Endodermal cell (in vitro differentiated cells): ENCODE results near the gene B4GALT5. TPM values are rescaled to one million over a fixed set of nuclear protein-coding genes. Genes with fewer than 3 reads are reported as not detected.
A peak's percentile ranks its signal among the peaks of the same experiment; 100 is the strongest.
"Not testable (repeated sequence)": the region's sequence is repeated elsewhere in the genome, so short reads cannot be mapped to it uniquely, and the experiment has no call there.

Experiments used
- DNase-seq: peaks from one replicate; pipeline ENCODE4 v3.0.0-alpha.2; 2017
- H3K27ac ChIP-seq: 2 replicates; pipeline ENCODE4 v1.5.1; 2013; ENCODE audit warnings: mild to moderate bottlenecking, low read depth, low read length, moderate library complexity
- H3K27me3 ChIP-seq: 2 replicates; pipeline ENCODE4 v1.6.1; 2013; ENCODE audit warnings: mild to moderate bottlenecking, low read length, moderate library complexity; ENCODE audit not compliant: insufficient read depth, control insufficient read depth, poor library complexity, severe bottlenecking
- H3K36me3 ChIP-seq: 2 replicates; pipeline ENCODE4 v1.7.0; 2013; ENCODE audit warnings: mild to moderate bottlenecking, low read length, moderate library complexity; ENCODE audit not compliant: control insufficient read depth, insufficient read depth
- H3K4me1 ChIP-seq: one replicate; pipeline ENCODE4 v1.7.0; 2013; ENCODE audit warnings: low read length; ENCODE audit not compliant: control insufficient read depth, insufficient read depth
- H3K4me3 ChIP-seq: 2 replicates; pipeline ENCODE4 v1.5.1; 2013; ENCODE audit warnings: mild to moderate bottlenecking, low read length, moderate library complexity
- H3K9ac ChIP-seq: 2 replicates; pipeline ENCODE4 v1.6.1; 2013; ENCODE audit warnings: mild to moderate bottlenecking, low read length, moderate library complexity; ENCODE audit not compliant: poor library complexity, severe bottlenecking; ENCODE audit errors: extremely low read depth
- H3K9me3 ChIP-seq: 2 replicates; pipeline ENCODE4 v1.6.1; 2013; ENCODE audit warnings: mild to moderate bottlenecking, low read length, moderate library complexity; ENCODE audit not compliant: control insufficient read depth
- H3K27ac Mint-ChIP-seq: 2 replicates; pipeline ENCODE4 v1.8.0; 2020; ENCODE audit warnings: mixed read lengths
- H3K27me3 Mint-ChIP-seq: 2 replicates; pipeline ENCODE4 v1.8.0; 2021; ENCODE audit warnings: mild to moderate bottlenecking, mixed read lengths; ENCODE audit not compliant: insufficient read depth
- H3K36me3 Mint-ChIP-seq: 2 replicates; pipeline ENCODE4 v1.8.0; 2020; ENCODE audit warnings: low read depth, mixed read lengths
- H3K4me1 Mint-ChIP-seq: 2 replicates; pipeline ENCODE4 v1.8.0; 2020; ENCODE audit warnings: mixed read lengths
- H3K4me3 Mint-ChIP-seq: 2 replicates; pipeline ENCODE4 v1.8.0; 2020; ENCODE audit warnings: mild to moderate bottlenecking, moderate library complexity, mixed read lengths
- H3K9me3 Mint-ChIP-seq: 2 replicates; pipeline ENCODE4 v1.8.0; 2020; ENCODE audit warnings: mild to moderate bottlenecking, mixed read lengths
- WGBS, 2 experiments: methylation state at CpG; one replicate each; pipeline versions ENCODE4 v1.1.5 to v1.1.7; 2013; ENCODE audit warnings: missing lambda C conversion rate in 2 of 2, mixed read lengths in 1 of 2; ENCODE audit not compliant: insufficient coverage in 1 of 2, insufficient read length in 1 of 2; 5-methylcytosine and 5-hydroxymethylcytosine counted together
- total RNA-seq, 2 donors: library from RNA; stranded (reverse); fragmentation: NEBNext Ultra II Directional in 1 of 2; extraction: Animal tissue kit (Norgen Biotek cat#: 25700) in 1 of 2; gene quantifications; 2 replicates in 1 of 2; 3 replicates in 1 of 2; pipeline ENCODE4 v1.2.1, GENCODE V29; 2021
- TF ChIP-seq, protein P1 (sequence below): fragments of 200-600 bp; sonication (generic); conservative IDR thresholded peaks from 2 replicates; pipeline ENCODE4 v1.5.0; 2021; ENCODE audit warnings: antibody characterized with exemption, mild to moderate bottlenecking

Gene B4GALT5
- total RNA-seq, 2 donors from 2014 or later: 57.0 to 58.8 TPM

- WGBS, 2 experiments: 91 to 94% methylated on average over 4 to 6 of the region's 6 CpGs
- Histone ChIP-seq H3K4me1 (no peaks in the 10 kb centered on the region), H3K9ac (no peak overlapping the region), H3K4me3 (no peak overlapping the region), H3K27me3 (no peaks in the 10 kb centered on the region), H3K27ac (no peak overlapping the region), H3K9me3 (no peaks in the 10 kb centered on the region), H3K36me3 (peaks cover under 1% of the 10 kb centered on the region)
- H3K27me3 Mint-ChIP-seq: no peaks in the 10 kb centered on the region
- peaks cover 1% of the 10 kb centered on the region for H3K9me3 Mint-ChIP-seq
- H3K27ac Mint-ChIP-seq: no peak overlapping the region
- peak; percentile 40 for DNase-seq
- H3K4me3 Mint-ChIP-seq: no peak overlapping the region
- TF ChIP-seq, protein P1, sequence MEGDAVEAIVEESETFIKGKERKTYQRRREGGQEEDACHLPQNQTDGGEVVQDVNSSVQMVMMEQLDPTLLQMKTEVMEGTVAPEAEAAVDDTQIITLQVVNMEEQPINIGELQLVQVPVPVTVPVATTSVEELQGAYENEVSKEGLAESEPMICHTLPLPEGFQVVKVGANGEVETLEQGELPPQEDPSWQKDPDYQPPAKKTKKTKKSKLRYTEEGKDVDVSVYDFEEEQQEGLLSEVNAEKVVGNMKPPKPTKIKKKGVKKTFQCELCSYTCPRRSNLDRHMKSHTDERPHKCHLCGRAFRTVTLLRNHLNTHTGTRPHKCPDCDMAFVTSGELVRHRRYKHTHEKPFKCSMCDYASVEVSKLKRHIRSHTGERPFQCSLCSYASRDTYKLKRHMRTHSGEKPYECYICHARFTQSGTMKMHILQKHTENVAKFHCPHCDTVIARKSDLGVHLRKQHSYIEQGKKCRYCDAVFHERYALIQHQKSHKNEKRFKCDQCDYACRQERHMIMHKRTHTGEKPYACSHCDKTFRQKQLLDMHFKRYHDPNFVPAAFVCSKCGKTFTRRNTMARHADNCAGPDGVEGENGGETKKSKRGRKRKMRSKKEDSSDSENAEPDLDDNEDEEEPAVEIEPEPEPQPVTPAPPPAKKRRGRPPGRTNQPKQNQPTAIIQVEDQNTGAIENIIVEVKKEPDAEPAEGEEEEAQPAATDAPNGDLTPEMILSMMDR: no peak
- peaks cover 21% of the 10 kb centered on the region for H3K4me1 Mint-ChIP-seq
- H3K36me3 Mint-ChIP-seq: peaks cover 6% of the 10 kb centered on the region
Observed at GRCh38 chr20:49627329-49627761, 86.3 kb downstream of the B4GALT5 start.

DNA sequence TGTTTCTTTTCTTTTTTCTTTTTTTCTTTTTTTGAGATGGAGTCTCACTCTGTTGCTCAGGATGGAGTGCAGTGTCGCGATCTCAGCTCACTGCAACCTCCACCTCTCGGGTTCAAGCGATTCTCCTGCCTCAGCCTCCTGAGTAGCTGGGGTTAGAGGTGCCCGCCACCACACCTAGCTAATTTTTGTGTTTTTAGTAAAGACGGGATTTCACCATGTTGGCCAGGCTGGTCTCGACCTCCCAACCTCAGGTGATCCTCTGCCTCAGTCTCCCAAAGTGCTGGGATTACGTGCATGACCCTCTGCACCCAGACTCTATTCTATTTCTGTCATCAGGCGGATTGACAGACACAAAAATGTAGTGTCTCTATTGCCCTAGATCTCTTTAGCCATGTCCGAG, 88.7 kb downstream of the B4GALT5 start:
- not testable (repeated sequence) for H3K36me3 ChIP-seq, H3K36me3 Mint-ChIP-seq, H3K27ac Mint-ChIP-seq, DNase-seq, H3K27me3 ChIP-seq, H3K9ac ChIP-seq, H3K4me1 ChIP-seq, H3K27me3 Mint-ChIP-seq, H3K4me3 ChIP-seq, H3K9me3 Mint-ChIP-seq, H3K4me3 Mint-ChIP-seq, H3K27ac ChIP-seq, H3K9me3 ChIP-seq
- H3K4me1 Mint-ChIP-seq: peaks cover 12% of the 10 kb centered on the region
- WGBS, 2 experiments: 92 to 94% methylated on average over 5 to 10 of the region's 10 CpGs

GRCh38 chr20:49624317-49624716, 89.4 kb downstream of the B4GALT5 start:
- Mint-ChIP-seq H3K9me3 (peaks cover 3% of the 10 kb centered on the region), H3K27ac (no peak overlapping the region), H3K4me3 (no peak overlapping the region), H3K4me1 (peaks cover 12% of the 10 kb centered on the region), H3K27me3 (peaks cover 5% of the 10 kb centered on the region), H3K36me3 (no peaks in the 10 kb centered on the region)
- DNase-seq: no peak
- Histone ChIP-seq H3K27me3 (peaks cover 9% of the 10 kb centered on the region), H3K9ac (no peak overlapping the region), H3K27ac (no peak overlapping the region), H3K9me3 (no peaks in the 10 kb centered on the region), H3K4me1 (no peaks in the 10 kb centered on the region), H3K4me3 (no peak overlapping the region), H3K36me3 (no peaks in the 10 kb centered on the region)
- 90 to 93% methylated on average over 5 to 6 of the region's 6 CpGs for WGBS, 2 experiments
- TF ChIP-seq, protein P1: no peak

DNA sequence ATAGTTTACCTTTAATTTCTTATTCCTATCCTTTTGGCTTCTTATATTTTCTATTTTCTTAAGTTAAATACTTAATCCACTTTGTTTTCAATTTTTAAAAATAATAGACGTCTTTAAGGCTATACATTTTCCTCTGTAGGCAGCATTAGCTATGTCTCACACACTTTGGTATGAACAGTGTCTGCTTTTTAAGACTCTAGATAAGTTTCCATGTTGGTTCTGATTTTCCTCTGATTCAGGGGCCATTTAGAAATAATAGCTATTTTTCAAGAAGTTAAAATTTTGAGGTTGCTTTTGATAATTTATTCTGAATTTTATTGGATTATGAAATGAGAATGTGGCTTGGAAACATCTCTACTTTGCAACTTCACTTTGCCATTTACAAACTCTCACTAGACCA, 91.4 kb downstream of the B4GALT5 start:
- peaks cover 9% of the 10 kb centered on the region for H3K27me3 ChIP-seq
- Mint-ChIP-seq H3K27me3 (peaks cover 5% of the 10 kb centered on the region), H3K27ac (no peak overlapping the region), H3K36me3 (no peaks in the 10 kb centered on the region), H3K4me3 (no peak overlapping the region), H3K4me1 (peaks cover 12% of the 10 kb centered on the region), H3K9me3 (peaks cover 3% of the 10 kb centered on the region)
- WGBS, 2 experiments: 86 to 100% methylated on average over 1 of the region's 1 CpG
- TF ChIP-seq, protein P1: no peak
- H3K4me3 ChIP-seq: no peak overlapping the region
- H3K36me3 ChIP-seq: no peaks in the 10 kb centered on the region
- no peaks in the 10 kb centered on the region for H3K9me3 ChIP-seq
- no peak for DNase-seq
- H3K9ac ChIP-seq: no peak overlapping the region
- H3K4me1 ChIP-seq: no peaks in the 10 kb centered on the region
- no peak overlapping the region for H3K27ac ChIP-seq
